ENCODE results near the gene CDON.

CDON gene

GRCh38 chr11:125941619-125942611, 120.8 kb downstream of the CDON start:
- peak in 1 of 2 experiments; percentile 7 for DNase-seq

- DNase-seq, result no peak
These were observed 121.4 kb downstream of the CDON start for GRCh38 chr11:125941267-125941618.

GRCh38 chr11:125940145-125940544, 122.5 kb downstream of the CDON start:
- DNase-seq, result no peak

GRCh38 chr11:125939081-125939521, 123.6 kb downstream of the CDON start:
- no peak for DNase-seq

GRCh38 chr11:125938418-125938817, 124.2 kb downstream of the CDON start:
- no peak for DNase-seq

GRCh38 chr11:125935618-125936199, 127.0 kb downstream of the CDON start:
- DNase-seq, result no peak

- DNase-seq, result no peak
These were observed 127.6 kb downstream of the CDON start for GRCh38 chr11:125935056-125935455.

GRCh38 chr11:125934473-125934872, 128.2 kb downstream of the CDON start:
- no peak for DNase-seq

GRCh38 chr11:125933030-125933813, 129.4 kb downstream of the CDON start:
- no peak for DNase-seq

- DNase-seq, result no peak
These were observed 130.4 kb downstream of the CDON start for GRCh38 chr11:125932301-125932700.

GRCh38 chr11:125931668-125932067, 131.0 kb downstream of the CDON start:
- DNase-seq, result no peak

GRCh38 chr11:125931116-125931515, 131.6 kb downstream of the CDON start:
- DNase-seq, result no peak

GRCh38 chr11:125930076-125930450, 132.6 kb downstream of the CDON start:
- DNase-seq, result no peak

GRCh38 chr11:125929445-125930075, 133.1 kb downstream of the CDON start:
- no peak for DNase-seq

- no peak for DNase-seq
These were observed 136.0 kb downstream of the CDON start for GRCh38 chr11:125926682-125927081.

- no peak for DNase-seq
These were observed 136.9 kb downstream of the CDON start for GRCh38 chr11:125925804-125926203.

GRCh38 chr11:125925247-125925740, 137.4 kb downstream of the CDON start:
- DNase-seq, result no peak

GRCh38 chr11:125924384-125925007, 138.2 kb downstream of the CDON start:
- DNase-seq, result no peak

GRCh38 chr11:125923633-125924032, 139.0 kb downstream of the CDON start:
- no peak for DNase-seq

GRCh38 chr11:125923012-125923579, 139.6 kb downstream of the CDON start:
- peak; percentile 20 to 66 for DNase-seq

- no peak for DNase-seq
These were observed 140.5 kb downstream of the CDON start for GRCh38 chr11:125922156-125922555.

GRCh38 chr11:125921042-125921441, 141.6 kb downstream of the CDON start:
- DNase-seq, result no peak
